ENCODE results near the gene HDLBP.

Gene HDLBP

DNA sequence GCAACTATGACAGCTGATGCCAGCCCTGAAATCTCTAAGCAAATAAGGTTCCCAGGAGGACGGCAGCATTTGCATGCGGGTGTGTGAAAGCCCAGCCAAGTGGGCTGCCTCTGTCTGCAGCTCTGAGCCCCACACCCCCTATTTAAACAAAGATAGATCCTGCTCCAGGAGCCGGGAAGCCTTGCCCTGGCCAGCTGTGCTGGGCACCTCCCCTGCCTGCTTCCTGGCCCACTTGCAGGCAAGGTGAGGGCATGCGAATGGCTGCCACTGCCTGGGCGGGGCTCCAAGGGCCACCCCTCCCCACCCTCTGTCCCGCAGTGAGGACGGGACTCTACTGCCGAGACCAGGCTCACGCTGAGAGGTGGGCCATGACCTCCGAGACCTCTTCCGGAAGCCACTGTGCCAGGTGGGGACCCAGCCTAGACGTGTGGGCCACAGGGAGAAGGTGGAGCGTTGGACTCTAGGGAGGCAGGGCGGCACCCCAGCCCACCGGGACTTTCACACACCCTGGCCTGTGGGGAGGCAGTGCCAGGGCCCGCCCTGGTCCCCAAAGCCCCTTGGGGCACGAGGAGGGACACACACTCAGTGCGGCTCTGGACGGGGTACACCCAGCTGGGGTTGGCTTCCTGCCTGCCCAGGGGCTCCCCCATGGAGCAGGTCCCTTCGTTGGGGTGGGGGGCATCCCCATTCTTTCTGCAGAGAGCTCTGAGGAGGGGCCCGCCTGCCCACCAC, 126.9 kb downstream of the HDLBP start, which contains the start of gene ANO7:
Gene ANO7 (plus strand): TSS at position 317 of the 732 bp plus-strand sequence. CDS start 1,387 bp downstream, outside the sequence.
- DNase-seq, result no peak

DNA sequence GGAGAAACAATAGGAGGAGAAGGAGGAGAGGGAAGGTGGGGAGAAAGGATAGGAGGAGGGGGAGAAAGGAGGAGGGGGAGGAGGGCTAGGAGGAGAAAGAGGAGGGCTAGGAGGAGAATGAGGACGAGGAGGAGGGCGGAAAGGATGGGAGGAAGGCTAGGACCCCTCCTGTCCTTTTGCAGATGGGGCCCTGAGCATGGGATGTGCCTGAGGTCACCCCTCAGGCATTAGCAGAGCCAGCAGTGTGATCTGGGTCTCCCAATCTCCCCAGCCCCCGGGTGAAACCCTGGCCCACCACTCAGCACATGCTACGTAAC, 127.6 kb downstream of the HDLBP start:
- no peak for DNase-seq

DNA sequence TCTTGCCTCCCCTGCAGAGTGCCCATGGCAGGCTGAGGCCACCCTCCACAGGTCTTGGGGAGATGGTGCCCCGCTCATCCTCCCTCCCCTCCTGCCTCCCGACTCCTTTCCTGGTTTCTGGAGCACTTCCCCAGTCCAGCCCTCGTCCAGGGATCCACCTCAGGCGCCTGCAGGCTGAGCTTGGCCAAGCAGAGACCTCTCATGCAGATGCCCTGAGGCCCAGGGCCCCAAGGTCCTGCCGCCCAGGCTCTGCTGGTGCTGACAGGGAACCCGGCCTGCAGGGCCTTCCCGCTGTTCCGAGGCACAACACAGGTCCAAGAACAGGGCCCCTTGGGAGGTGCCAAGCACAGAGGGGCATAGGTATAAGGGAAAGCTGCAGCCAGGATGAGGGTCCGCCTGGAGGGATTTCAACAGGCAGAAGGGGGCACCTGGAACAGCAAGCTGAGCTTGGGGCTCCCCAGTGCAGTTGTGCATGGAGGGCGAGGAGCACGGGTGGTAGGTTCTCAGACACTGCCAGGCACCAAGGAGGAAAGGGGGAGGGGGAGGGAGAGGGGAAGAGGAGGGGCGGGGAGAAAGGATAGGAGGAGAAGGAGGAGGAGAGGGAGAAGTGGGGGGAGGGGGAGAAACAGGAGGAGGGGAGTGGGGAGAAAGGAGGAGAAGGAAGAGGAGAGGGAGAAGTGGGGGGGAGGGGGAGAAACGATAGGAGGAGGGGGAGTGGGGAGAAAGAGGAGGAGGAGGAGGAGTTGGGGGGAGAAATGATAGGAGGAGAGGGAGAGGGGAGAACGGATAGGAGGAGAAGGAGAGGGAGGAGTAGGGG, 128.2 kb downstream of the HDLBP start:
- DNase-seq, result no peak

DNA sequence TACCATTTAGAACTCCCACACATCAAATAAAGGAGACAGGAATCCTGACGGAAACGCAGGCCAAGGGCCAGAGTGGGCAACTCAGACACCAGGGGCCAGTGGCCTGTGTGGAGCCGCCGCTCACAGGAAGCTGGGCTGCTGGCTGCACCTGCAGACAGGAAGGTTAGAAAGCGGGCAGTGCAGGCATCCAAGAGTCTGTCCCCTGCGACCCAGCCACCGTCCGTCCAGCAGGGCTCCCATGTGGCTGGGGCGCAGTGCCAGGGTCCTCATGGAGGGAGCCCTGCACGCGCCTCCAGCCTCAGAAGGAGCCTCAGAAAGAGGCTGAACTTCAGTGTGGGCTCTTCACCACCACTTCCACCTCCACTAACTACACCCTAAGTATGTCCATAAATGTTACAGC, 129.5 kb downstream of the HDLBP start:
- no peak for DNase-seq

DNA sequence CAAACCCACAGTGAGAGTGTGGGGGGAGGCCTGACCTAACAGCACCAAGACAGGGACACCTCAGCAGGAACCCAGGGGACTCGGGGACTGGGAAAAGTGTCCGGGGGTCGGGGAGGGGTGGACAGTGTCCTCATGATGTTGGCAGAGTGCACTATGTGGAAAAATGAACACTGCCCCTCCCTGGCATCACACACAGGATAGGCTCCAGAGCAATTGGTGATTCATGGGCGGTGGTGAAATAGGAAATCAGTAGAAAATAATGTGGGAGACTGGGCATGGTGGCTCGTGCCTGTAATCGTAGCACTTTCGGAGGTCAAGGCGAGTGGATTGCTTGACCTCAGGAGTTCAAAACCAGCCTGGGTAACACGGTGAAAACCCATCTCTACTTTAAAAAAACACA, 130.6 kb downstream of the HDLBP start:
- no peak for DNase-seq

DNA sequence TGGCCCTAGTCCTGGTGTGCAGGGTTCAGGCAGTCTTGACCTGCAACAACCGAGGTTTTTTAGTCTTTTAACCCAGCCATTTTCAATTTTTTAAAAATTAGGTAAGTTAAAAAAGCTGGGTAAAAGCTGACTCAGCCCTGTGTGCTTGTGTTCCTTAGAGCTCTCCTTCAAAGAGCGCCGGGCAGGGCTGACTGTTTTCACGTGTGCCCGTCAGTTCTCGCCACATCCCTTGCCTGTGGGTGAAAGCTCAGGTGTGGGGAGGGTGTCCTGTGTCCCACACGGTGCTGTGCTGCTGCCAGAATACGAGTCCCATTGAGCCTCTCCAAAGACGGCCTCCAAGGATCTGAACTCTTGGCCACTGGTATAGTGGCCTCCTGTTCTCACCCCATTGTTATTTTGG, 132.3 kb downstream of the HDLBP start:
- no peak for DNase-seq

DNA sequence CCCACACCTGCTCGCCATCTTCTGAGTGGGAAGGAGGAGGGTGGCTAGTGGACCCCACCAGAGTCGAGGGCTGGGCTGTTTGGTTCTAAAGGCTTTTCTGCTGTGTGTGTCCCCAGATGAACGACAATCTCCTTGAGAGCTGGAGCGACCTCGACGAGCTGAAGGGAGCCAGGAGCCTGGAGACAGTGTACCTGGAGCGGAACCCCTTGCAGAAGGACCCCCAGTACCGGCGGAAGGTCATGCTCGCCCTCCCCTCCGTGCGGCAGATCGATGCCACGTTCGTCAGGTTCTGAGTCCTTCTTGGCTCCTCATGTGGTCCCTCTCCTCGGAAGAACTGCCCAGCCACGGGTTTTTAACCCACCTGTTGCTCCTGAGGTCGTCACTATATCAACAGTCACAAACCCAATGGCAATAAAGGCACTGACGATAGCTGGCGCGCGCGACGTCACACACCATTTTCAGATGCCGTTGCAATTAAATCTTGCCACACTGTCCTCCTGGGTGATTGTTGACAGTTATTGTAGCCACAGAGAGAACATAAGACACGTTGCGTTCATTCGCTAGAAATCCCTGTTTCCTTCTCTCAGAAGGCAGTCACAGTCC, 132.8 kb downstream of the HDLBP start:
- no peak for DNase-seq

DNA sequence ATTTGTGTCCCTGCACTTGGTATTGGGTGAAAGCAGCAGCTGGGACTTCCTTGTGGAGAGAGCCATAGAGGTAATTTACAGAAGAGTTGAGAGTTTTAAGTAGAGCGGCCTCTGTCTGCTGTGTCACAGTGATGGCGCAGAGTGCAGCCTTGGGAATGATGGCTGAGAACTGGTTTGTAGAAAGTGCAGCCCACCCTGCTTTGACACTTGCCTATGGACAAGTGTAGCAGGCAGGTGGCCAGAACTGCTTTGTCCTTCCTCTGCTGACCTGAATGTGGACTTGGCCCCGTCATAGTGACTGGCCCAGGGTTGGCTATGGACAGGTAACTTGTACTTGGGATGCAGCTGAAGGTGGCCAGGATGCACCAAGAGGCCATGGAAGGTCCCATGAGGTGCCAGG, 133.3 kb downstream of the HDLBP start:
- DNase-seq, result no peak

DNA sequence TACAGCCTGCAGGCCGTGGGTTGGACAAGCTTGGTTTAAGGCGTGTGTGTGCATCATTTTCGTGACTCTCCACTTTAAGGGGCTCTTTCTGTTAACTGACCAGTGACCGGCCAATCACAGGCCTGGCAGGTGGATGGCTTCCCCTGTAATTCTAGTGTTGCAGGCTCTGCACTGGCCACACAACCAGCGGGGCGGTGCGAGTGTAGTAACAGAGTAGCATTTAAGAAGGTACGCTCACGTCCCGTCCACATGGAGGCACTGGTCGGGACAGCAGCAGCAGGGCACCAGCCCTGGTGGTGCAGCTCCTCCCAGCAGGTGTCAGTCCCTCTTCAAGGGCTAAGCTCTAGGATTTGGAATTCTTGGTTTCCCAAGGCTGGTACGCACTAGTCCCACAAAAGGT, 135.0 kb downstream of the HDLBP start:
- DNase-seq, result no peak

DNA sequence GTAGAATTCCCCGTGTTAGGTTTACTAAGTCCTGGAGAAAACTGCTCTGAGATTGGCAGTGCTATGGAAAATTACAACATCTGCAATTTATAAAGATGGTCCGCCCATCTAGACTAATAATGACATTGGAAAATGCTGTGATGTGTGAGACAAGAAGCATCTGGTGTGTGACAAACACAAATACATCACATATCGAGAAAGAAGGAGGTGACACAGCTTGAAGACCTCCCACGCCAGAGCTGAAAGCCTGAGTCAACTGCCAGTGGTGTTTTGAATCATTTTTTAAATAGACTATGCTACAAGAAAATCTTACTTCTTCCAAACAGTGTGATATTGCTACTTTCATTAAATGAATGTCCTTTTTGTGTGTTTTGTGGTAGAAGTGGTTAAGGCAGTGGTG, 135.6 kb downstream of the HDLBP start:
- no peak for DNase-seq

DNA sequence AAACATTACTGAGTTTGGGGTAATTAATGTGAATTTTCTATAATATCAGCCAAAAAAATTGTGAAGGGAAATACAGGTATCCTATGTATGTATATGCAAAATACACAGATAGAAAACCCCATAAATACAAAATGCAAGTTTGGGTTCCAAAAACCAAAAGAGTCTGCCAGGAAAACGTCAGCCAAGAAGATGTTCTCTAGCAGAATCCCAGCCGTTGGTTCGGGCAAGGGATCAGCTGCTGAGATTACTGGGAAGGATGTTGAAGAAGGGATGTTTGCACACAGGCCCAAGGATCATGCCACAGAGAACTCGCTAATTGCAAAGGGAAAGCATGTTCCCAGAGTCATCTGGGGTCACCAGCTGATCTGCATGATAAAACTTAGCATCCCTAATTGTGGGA, 136.5 kb downstream of the HDLBP start:
- no peak for DNase-seq

DNA sequence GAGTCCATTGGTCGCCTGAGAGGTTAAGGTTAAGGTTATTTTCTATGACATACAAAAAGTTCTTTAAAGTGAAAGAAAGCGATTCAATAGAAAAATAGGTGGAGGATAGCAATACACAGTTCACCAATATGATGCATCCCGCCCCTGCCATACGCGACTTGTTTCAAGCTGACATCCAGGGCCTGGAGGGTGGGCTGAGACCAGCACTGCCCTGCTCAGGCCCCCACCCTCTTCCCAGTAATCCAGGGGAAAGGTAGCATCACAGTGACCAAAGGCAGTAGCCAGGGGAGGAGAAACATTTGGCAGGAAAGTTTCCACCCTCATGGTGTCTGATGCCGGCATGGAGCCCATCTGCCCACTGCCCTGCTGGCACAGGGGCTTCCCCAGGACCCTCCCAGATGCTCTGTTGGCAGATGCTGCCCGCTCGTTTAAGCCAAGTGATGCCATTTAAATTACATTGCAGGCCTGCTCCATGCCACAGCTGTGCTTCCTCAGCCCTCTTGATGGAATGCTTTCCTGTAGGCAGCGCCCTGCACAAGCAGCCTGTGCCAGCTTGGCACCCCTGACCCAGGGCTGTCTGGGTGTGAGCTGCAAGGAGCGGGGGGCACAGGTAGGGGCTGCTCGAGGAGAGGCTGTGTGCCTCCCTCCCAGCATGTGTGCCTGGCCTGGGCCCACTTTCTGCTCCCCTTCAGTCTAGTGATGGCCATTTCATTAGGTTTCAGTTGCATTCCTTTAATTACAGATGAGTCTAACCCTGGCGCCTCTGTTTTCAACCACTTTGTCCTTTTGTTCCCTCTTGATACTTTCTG, 137.7 kb downstream of the HDLBP start:
- DNase-seq, result no peak
